ENCODE data around the gene NRTN.
"Not testable (repeated sequence)": the region's sequence is repeated elsewhere in the genome, so short reads cannot be mapped to it uniquely, and the experiment has no call there.

The NRTN gene

GRCh38 chr19:5838353-5839064 is 33.6 kb downstream of the NRTN start:
- no peak for DNase-seq (ENCODE audit: low read depth in 2 of 2)

- no peak for DNase-seq (ENCODE audit: low read depth in 2 of 2)
These were observed 34.5 kb downstream of the NRTN start, which contains the start of gene FUT6 for GRCh38 chr19:5839065-5840017. Gene FUT6 (minus strand): TSS chr19:5839702. CDS start chr19:5832567, 7,135 bp downstream.

GRCh38 chr19:5841735-5842111 is 36.9 kb downstream of the NRTN start:
- not testable (repeated sequence) for DNase-seq (ENCODE audit: low read depth in 2 of 2)

GRCh38 chr19:5843295-5843927 is 38.5 kb downstream of the NRTN start:
- DNase-seq (ENCODE audit: low read depth in 2 of 2) = no peak

- no peak for DNase-seq (ENCODE audit: low read depth in 2 of 2)
These were observed 39.9 kb downstream of the NRTN start for GRCh38 chr19:5844456-5845433.

- not testable (repeated sequence) for DNase-seq (ENCODE audit: low read depth in 2 of 2)
These were observed 43.0 kb downstream of the NRTN start for GRCh38 chr19:5847846-5848245.

GRCh38 chr19:5848621-5849020 is 43.8 kb downstream of the NRTN start:
- not testable (repeated sequence) for DNase-seq (ENCODE audit: low read depth in 2 of 2)

- DNase-seq (ENCODE audit: low read depth in 2 of 2) = no peak
These were observed 45.3 kb downstream of the NRTN start for GRCh38 chr19:5850189-5850588.

GRCh38 chr19:5850743-5851293 is 46.0 kb downstream of the NRTN start:
- DNase-seq (ENCODE audit: low read depth in 2 of 2) = no peak

GRCh38 chr19:5851302-5851701 is 46.4 kb downstream of the NRTN start, which contains the start of gene FUT3:
Gene FUT3 (minus strand): TSS chr19:5851449.
- DNase-seq (ENCODE audit: low read depth in 2 of 2) = no peak

- not testable (repeated sequence) for DNase-seq (ENCODE audit: low read depth in 2 of 2)
These were observed 49.3 kb downstream of the NRTN start for GRCh38 chr19:5854121-5854520.

- not testable (repeated sequence) for DNase-seq (ENCODE audit: low read depth in 2 of 2)
These were observed 50.3 kb downstream of the NRTN start for GRCh38 chr19:5855151-5855550.

GRCh38 chr19:5857203-5858081 is 52.6 kb downstream of the NRTN start:
- DNase-seq (ENCODE audit: low read depth in 2 of 2) = no peak

- no peak for DNase-seq (ENCODE audit: low read depth in 2 of 2)
These were observed 58.3 kb downstream of the NRTN start for GRCh38 chr19:5863030-5863665.

GRCh38 chr19:5864013-5864720 is 59.3 kb downstream of the NRTN start:
- DNase-seq (ENCODE audit: low read depth in 2 of 2) = no peak

GRCh38 chr19:5864725-5865486 is 60.0 kb downstream of the NRTN start:
- DNase-seq (ENCODE audit: low read depth in 2 of 2) = peak in 1 of 2 donors; percentile 1

GRCh38 chr19:5865772-5866171 is 60.9 kb downstream of the NRTN start:
- DNase-seq (ENCODE audit: low read depth in 2 of 2) = no peak

Measured in stimulated activated CD8-positive, alpha-beta memory T cell treated with anti-CD3 and anti-CD28 coated beads, Interleukin-2, amount 100 ng/mL, for 1 hour (primary cell).